ENCODE measurements around the gene SBNO1. TPM values are rescaled to one million over a fixed set of nuclear protein-coding genes. Genes with fewer than 3 reads are reported as not detected.
A peak's percentile ranks its signal among the peaks of the same experiment; 100 is the strongest.

SBNO1 gene
- polyA plus RNA-seq, 3 donors: 5.6 to 16.9 (median 11.4) TPM

DNA sequence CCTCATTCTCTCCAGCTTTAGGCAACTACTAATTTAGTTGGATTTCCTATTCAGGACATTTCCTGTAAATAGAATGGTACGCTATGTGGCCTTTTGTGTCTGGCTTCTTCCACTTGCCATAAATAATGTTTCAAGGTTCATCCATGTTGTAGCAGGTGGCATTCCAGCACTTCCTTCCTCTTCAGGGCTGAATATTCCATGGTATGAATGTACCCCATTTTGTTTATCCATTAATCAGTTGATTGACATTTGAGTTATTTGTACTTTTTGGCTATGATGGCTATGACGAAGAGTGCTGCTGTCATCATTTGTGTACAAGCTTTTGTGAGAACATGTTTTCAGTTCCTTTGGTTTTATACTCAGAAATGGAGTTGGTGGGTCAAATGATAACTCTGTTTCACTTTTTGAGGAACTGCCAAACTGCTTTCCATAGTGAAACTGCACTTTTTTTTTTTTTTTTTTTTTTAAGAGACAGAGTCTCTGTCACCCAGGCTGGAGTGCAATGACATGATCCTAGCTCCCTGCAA lies 86.5 kb downstream of the SBNO1 start:
- peak overlapping the region in 2 of 3 experiments; percentile 13 to 48 for H3K4me3 ChIP-seq (replicated peaks in 1 of 3; ENCODE audit: low read depth in 2 of 3, low read length in 3 of 3)
- H3K9me3 Mint-ChIP-seq: no peaks in the 10 kb centered on the region
- H3K36me3 Mint-ChIP-seq: no peaks in the 10 kb centered on the region
- TF ChIP-seq, protein P1, sequence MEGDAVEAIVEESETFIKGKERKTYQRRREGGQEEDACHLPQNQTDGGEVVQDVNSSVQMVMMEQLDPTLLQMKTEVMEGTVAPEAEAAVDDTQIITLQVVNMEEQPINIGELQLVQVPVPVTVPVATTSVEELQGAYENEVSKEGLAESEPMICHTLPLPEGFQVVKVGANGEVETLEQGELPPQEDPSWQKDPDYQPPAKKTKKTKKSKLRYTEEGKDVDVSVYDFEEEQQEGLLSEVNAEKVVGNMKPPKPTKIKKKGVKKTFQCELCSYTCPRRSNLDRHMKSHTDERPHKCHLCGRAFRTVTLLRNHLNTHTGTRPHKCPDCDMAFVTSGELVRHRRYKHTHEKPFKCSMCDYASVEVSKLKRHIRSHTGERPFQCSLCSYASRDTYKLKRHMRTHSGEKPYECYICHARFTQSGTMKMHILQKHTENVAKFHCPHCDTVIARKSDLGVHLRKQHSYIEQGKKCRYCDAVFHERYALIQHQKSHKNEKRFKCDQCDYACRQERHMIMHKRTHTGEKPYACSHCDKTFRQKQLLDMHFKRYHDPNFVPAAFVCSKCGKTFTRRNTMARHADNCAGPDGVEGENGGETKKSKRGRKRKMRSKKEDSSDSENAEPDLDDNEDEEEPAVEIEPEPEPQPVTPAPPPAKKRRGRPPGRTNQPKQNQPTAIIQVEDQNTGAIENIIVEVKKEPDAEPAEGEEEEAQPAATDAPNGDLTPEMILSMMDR (IDR thresholded peaks at IDR 0.05): no peak
- H3K4me3 Mint-ChIP-seq: peak overlapping the region; percentile 50 to 57
- no peaks in the 10 kb centered on the region for H4K20me1 ChIP-seq (ENCODE audit: insufficient read depth, low read length)
- peak overlapping the region; percentile 60 to 95 (median 86) for H3K27ac Mint-ChIP-seq
- H3K9me3 ChIP-seq (replicated peaks in 1 of 2; ENCODE audit: control insufficient read depth in 1 of 2, insufficient read depth in 1 of 2, low read length in 2 of 2): no peaks in the 10 kb centered on the region
- H3K79me2 ChIP-seq (ENCODE audit: insufficient read depth, low read length): no peaks in the 10 kb centered on the region
- H3K9ac ChIP-seq (ENCODE audit: insufficient read depth, low read length, poor library complexity, severe bottlenecking): no peak overlapping the region
- H3K27me3 Mint-ChIP-seq (ENCODE audit: low read depth in 3 of 3): peaks cover 0 to 9% (median 2%) of the 10 kb centered on the region in 3 donors
- H3K4me1 ChIP-seq (ENCODE audit: control insufficient read depth in 1 of 2, insufficient read depth in 2 of 2, low read length in 2 of 2): peaks cover 18% of the 10 kb centered on the region in 2 donors
- peak overlapping the region; percentile 65 for H2AFZ ChIP-seq (ENCODE audit: insufficient read depth, low read depth, low read length, poor library complexity, severe bottlenecking)
- no peaks in the 10 kb centered on the region for H3K36me3 ChIP-seq (replicated peaks in 1 of 2; ENCODE audit: control insufficient read depth in 1 of 2, insufficient read depth in 2 of 2, low read length in 2 of 2)
- H3K27ac ChIP-seq (ENCODE audit: low read depth in 1 of 2, low read length in 2 of 2): peak overlapping the region; percentile 50 to 79
- intact Hi-C loops (cut with micrococcal nuclease): no loop called here
- WGBS (ENCODE audit: insufficient coverage): 0% methylated on average over 1 of the region's 2 CpGs
- peak; percentile 55 to 73 (median 65) for DNase-seq
- peak overlapping the region; percentile 52 for H3K4me2 ChIP-seq (replicated peaks; ENCODE audit: extremely low read depth, low read length, poor library complexity, severe bottlenecking)
- H3K27me3 ChIP-seq (ENCODE audit: control insufficient read depth in 2 of 2, insufficient read depth in 2 of 2, low read length in 2 of 2): no peaks in the 10 kb centered on the region
- peaks cover 14% of the 10 kb centered on the region for H3K4me1 Mint-ChIP-seq

DNA sequence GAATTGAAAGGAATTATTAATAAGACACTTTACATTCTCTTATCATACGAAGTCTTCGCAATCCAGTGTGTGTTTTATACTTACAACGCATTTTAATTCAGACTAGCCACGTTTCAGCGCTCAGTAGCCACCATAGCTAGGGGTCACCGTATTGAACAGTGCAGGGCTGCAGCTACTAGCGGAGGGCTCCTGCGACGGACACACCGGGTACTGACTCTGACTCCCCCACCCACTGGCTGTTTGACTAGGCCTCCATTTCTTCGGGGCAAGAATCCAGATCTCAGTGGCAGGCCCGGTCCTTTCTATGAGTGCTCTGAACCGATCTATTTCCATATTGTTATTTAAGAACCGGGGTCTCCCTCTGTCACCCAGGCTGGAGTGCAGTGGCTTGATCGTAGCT lies 91.5 kb downstream of the SBNO1 start:
- Histone ChIP-seq H3K27ac (ENCODE audit: low read depth in 1 of 2, low read length in 2 of 2) (no peak overlapping the region), H3K4me1 (ENCODE audit: control insufficient read depth in 1 of 2, insufficient read depth in 2 of 2, low read length in 2 of 2) (peaks cover 40 to 42% of the 10 kb centered on the region in 2 donors), H4K20me1 (ENCODE audit: insufficient read depth, low read length) (no peaks in the 10 kb centered on the region), H2AFZ (ENCODE audit: insufficient read depth, low read depth, low read length, poor library complexity, severe bottlenecking) (no peak overlapping the region), H3K4me2 (replicated peaks; ENCODE audit: extremely low read depth, low read length, poor library complexity, severe bottlenecking) (no peak overlapping the region), H3K9ac (ENCODE audit: insufficient read depth, low read length, poor library complexity, severe bottlenecking) (no peak overlapping the region), H3K9me3 (replicated peaks in 1 of 2; ENCODE audit: control insufficient read depth in 1 of 2, insufficient read depth in 1 of 2, low read length in 2 of 2) (no peaks in the 10 kb centered on the region), H3K79me2 (ENCODE audit: insufficient read depth, low read length) (peaks cover 22% of the 10 kb centered on the region), H3K4me3 (replicated peaks in 1 of 3; ENCODE audit: low read depth in 2 of 3, low read length in 3 of 3) (no peak overlapping the region), H3K36me3 (replicated peaks in 1 of 2; ENCODE audit: control insufficient read depth in 1 of 2, insufficient read depth in 2 of 2, low read length in 2 of 2) (no peaks in the 10 kb centered on the region), H3K27me3 (ENCODE audit: control insufficient read depth in 2 of 2, insufficient read depth in 2 of 2, low read length in 2 of 2) (peaks cover 0 to 2% of the 10 kb centered on the region in 2 donors)
- Mint-ChIP-seq H3K36me3 (no peaks in the 10 kb centered on the region), H3K27me3 (ENCODE audit: low read depth in 3 of 3) (peaks cover 0 to 14% (median 2%) of the 10 kb centered on the region in 3 donors), H3K27ac (peak overlapping the region in 1 of 7 donors; percentile 68), H3K9me3 (no peaks in the 10 kb centered on the region), H3K4me3 (no peak overlapping the region), H3K4me1 (peaks cover 31% of the 10 kb centered on the region)
- 100% methylated on average over 8 of the region's 15 CpGs for WGBS (ENCODE audit: insufficient coverage)
- no peak for DNase-seq
- TF ChIP-seq, protein P1 (IDR thresholded peaks at IDR 0.05): no peak
- intact Hi-C loops (cut with micrococcal nuclease): no loop called here

All from CD14-positive monocyte (primary cell).